DMS153 (cell line): ENCODE results near the gene MEGF6.

Experiments used
- DNase-seq: peaks from one replicate; lab custom pipeline; 2025; lab: John Stamatoyannopoulos, UW

Gene MEGF6

DNA sequence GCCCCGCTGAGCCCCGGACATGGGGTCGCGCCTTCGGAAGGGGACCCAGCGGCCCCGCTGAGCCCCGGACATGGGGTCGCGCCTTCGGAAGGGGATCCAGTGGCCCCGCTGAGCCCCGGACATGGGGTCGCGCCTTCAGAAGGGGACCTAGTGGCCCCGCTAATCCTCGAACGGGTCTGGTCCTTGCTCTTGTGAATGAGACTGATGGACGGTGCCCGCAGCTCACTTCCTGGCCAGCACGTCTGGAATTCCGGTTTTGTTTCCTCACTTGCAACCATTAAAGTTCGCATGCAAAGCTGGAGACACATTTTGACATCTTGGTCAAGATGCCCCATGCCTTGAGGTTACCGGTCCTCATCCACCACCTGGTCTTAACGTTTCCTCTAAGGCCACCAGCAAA lies 33.0 kb upstream of the MEGF6 start:
- no peak for DNase-seq

DNA sequence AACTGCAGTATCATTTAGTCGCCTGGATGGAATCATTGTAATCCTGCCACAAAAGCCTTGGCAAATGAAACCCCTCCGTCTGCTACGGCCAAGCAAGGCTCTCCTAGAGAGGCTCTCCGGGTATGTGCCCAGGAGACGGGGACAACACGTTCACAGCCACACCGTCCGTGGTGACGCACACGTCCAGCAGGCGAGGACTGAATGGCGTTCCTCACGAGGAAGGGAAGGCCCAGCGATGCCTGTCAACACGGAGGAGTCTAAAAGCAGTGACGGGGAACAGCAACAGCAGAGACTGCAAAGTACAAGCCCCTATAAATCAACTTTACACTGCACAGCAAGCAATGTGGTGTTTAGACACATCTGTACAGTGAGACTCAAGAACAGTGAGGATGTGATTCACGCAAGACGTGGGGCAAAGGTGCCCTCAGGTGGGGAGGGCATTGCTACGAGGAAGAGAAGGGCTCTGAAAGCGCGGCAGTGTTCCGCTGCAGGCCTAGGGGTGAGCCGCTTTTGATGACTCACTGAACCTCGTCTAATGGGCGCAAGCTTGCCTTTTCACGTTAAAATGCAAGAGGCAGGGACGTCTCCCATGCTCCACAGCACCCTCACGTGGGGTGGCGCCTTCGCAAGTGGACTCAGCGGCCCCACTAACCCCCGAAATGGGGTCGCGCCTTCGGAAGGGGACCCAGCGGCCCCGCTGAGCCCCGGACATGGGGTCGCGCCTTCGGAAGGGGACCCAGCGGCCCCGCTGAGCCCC lies 31.8 kb upstream of the MEGF6 start:
- DNase-seq: no peak

DNA sequence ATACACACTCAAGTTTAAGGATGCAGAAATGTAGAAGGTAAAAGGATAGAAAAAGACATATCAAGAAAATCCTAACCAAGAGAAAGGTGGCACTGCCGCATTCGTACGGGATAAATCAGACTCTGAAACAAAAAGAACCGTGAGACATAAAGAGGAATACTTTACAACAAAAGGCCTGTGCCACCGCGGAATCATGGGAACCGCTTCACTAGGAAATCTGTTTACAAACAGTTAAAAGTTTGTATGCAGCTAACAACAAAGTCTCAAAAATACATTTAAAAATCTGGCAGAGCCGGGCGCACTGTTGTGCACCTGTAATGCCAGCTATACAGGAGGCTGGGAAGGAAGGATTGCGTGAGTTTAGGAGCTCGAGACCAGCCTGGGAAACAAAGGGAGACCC lies 30.5 kb upstream of the MEGF6 start:
- no peak for DNase-seq

DNA sequence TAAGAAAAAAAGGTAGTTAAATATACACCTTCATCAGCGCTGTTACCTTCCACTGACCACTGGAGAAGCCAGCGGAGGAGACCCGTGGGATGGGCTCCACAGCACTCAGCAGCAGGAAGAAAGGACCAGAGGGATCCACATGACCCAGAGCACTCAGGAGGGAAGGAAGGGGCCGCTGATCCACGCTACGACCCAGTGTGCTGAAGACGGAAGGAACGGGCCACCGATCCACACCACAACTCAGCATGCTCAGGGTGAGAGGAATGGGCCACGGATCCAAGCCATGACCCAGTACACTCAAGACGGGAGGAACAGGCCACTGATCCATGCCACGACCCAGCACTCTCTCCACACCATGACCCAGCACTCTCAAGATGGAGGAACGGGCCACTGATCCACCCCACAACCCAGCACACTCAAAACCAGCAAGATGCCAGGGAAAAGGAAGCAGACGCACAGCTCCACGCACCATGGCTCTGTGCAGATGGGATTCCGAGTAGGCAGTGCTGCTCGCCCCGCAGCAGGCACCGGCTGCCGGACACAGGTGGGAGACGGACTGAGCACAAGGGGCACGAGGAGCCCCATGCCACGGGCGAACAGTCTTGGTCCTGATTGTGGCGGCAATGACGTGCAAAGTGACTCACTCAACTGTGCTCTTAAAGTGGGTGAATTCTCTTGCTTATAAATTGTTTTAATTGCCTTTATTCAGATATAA lies 29.9 kb upstream of the MEGF6 start:
- no peak for DNase-seq

DNA sequence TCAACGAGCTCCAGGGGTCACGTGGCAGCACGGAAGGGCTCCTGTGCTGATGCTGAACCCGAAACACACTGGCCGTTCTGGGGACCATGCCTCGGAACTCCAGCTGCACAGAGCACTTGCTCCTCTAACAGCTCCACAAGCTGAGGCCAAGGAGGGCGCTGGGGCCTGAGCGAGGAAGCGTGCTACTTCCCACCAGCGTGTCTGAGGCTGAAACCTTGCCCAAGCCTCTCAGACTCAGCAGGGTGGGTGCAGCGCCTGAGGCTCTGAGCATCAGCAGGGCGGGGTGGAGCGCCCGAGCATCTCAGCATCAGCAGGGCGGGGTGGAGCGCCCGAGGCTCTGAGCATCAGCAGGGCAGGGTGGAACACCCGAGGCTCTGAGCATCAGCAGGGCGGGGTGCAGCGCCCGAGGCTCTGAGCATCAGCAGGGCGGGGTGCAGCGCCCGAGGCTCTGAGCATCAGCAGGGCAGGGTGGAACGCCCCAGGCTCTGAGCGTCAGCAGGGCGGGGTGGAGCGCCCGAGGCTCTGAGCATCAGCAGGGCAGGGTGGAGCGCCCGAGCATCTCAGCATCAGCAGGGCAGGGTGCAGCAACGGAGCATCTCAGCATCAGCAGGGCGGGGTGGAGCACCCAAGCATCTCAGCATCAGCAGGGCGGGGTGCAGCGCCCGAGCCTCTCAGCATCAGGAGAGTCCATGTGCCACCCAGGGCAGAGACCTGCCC lies 29.0 kb upstream of the MEGF6 start:
- DNase-seq: no peak

DNA sequence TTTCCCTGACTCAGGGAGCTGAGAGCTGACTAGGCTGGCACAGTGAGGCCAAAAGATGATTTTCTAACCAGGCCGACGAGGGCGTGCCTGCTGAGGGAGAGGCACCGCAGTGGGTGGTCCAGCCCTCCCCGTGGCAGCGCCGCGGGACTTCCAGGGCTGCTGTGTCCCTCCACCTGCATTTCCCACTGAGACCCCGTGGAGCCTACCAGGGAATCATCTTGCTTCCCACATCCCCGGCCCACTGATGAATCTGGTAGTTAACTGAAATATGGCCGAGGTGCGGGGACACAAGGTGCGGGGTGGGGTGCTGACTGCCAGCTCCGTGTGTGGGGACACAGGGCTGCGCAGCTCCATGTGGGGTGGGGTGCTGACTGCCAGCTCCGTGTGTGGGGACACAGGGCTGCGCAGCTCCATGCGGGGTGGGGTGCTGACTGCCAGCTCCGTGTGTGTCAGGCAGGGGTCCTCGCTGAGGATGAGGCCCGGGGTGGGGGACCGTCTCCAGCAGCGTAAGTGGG lies 28.1 kb upstream of the MEGF6 start:
- DNase-seq: no peak

DNA sequence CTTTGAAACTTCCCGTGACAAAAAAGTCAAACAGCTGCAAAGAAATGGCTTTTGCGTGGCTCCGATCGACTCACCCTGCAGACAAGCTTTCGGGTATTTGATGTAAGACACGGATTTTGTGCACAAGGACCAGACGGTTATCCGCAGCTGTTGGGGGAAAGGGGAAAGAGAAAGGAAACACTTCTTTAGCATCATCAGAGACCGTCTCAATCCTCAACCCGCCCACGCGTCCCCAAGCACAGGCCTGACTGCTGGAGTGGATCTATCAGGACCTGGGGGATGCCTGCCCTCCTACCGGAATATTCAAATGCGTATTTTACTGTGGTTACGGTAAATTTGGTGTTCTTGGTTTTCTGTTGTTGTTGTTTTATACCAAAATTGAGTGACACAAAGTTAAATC lies 27.4 kb upstream of the MEGF6 start:
- no peak for DNase-seq

DNA sequence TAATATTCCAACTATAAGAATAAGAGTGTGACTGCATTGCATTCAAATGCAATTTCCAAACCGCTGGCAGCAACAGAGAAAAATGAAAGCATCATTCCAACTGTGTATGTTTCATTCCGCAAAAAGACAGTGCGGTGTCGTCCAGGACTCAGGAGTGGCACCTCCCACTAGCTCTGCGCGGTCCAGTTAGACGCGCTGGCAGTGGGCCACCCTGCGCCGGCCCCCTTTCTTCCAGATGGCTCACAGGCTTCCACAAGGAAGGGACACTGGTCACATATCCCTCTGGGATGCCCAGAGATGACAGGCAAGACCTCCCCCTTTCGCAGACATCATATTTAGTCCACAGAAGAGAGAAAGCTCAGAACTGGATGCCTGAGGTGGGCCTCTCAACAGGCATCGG lies 26.7 kb upstream of the MEGF6 start:
- DNase-seq: no peak

DNA sequence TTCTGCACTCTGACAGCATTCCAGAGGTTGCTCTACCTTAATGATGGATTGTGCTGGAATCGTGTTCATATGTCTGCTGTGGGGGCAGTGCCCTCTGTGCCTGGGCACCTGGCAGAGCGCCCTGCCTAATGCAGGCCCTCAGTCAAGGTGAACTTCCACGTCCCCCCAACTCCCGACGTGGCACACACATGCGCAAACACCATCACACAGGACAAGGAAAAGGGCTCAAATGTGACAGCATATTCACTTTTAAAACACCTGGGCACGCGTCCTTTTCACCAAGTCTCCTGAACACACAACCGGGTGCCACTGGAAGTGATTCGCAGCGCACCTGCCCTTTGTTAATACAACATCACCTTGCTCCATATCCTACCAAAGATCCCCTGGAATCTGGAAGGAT lies 25.2 kb upstream of the MEGF6 start:
- no peak for DNase-seq

DNA sequence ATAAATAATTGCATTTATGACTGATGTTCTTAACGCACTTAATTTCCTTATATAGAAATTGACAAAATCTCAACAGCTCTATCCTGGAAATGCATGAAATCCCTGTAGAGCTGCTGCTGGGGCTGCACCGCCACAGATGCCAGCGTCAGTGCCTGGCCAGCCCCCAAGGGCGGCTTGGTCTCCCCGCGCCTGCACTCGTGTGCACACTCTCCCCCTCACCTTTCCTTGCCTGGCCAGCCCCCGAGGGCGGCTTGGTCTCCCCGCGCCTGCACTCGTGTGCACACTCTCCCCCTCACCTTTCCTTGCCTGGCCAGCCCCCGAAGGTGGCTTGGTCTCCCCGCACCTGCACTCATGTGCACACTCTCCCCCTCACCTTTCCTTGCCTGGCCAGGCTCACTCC lies 24.8 kb upstream of the MEGF6 start:
- DNase-seq: no peak

DNA sequence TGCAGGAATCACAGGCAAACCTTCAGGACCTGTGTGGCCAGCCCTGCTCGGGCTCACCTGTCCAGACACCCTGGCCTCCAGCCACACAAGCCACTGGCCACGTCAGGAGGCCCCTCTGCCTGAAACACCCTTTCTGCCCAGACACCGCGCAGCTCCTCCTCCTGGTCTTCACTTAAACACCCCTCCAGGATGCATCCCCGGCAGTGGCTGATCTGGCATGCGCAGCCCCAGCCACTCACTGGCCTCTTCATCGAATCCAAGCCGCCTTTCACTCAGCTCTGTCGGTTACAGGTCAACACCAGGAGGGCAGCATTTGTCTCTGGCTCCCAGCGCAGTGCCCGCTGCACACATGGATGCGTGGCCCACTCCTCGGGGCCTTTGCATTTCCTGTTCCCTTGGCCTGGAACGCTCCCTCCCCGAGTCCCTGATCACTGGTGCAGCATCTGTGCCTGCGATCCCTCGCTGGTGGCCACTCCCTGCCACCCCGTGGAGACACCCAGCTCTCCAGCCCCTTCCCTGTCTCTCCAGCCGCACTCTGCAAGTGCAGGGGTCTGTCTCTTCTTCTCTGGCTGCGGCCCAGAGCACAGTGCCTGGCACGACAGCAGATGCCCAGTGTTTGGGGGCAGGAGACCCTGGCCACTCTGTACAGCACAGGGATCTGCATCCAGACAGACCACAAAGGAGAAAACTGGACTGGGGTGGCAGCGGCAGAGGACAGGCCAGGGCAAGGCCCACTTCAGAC lies 22.9 kb upstream of the MEGF6 start:
- DNase-seq: no peak

DNA sequence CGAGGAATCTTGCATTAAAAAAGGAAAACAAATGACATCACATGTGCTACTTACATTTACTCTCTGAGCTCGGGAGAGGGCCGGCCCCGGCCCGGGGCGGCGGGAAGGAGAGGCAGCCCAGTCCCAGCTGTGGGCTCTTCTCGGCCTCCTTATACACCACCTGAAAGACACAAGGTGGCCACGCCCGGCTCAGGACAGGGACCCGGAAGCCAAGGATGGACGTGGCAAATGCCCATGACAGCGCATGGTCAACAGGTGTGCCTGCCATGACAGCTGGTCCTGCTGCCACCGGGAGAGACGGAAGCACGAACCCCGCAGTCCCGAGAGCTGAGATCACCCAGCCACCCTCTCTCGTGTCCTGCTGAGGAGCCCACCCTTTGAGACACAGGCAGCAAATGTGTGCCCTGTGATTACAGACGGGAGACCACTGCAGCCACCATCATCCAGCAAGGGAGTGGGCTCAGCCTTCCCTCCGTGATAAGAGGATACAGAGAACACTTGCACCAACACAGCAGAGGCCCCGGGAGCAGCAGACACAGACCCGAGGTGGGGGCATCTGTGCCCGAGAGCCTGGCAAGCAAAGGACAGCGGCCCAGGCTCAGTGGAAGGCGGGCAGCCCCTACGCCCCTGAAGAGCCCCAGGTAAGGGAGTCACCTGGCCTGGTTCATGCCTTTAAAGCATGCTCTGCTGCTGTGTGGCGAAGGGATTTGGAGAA lies 22.2 kb upstream of the MEGF6 start:
- no peak for DNase-seq

DNA sequence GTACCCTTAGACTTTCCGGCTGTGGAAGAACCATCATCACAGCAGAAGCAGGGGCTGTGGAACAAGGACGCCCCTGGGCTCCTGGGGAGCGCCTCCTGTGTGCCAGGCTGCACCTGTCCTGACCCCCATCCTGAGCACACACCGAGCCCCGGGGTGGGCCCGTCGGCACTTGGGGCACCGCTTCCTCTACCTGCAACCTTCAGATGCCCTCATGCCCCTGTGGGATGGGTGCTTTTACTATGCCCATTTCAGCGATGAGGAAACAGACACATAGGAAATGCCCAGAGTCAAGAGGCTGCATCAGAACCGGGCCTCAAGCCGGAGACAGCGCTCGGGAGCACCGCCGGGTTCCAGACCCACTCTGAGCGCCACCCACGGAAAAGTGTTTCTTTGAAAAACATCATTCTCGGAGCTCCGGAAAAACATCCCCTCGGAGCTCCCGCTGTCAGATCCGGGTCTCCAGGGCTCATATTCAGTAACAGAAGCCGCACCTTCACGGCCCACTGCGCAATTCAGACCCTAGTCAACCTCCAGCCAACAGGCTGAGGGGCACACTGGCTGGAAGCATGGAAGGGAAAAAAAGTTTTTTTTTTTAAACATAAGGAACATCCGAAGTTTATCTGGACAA lies 21.5 kb upstream of the MEGF6 start:
- no peak for DNase-seq

DNA sequence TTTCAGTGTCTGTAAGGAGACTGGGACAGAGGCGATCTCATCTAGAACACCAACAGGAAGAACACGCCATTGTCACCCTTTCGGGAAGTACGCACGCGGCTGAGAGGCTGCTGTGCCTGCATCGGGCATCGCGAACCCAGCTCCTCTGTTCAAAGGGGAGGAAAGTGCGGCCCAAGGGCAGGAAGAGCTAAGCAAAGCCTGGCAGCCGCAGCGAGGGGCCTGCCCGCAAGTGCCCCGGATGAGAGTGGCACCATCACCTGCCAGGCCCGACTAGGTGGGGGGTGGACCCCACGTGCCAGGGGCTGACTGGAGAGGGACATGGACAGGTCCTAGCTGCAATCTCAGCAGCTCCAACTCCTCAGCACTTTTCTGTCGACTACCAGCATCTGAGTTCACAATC lies 21.0 kb upstream of the MEGF6 start:
- no peak for DNase-seq

DNA sequence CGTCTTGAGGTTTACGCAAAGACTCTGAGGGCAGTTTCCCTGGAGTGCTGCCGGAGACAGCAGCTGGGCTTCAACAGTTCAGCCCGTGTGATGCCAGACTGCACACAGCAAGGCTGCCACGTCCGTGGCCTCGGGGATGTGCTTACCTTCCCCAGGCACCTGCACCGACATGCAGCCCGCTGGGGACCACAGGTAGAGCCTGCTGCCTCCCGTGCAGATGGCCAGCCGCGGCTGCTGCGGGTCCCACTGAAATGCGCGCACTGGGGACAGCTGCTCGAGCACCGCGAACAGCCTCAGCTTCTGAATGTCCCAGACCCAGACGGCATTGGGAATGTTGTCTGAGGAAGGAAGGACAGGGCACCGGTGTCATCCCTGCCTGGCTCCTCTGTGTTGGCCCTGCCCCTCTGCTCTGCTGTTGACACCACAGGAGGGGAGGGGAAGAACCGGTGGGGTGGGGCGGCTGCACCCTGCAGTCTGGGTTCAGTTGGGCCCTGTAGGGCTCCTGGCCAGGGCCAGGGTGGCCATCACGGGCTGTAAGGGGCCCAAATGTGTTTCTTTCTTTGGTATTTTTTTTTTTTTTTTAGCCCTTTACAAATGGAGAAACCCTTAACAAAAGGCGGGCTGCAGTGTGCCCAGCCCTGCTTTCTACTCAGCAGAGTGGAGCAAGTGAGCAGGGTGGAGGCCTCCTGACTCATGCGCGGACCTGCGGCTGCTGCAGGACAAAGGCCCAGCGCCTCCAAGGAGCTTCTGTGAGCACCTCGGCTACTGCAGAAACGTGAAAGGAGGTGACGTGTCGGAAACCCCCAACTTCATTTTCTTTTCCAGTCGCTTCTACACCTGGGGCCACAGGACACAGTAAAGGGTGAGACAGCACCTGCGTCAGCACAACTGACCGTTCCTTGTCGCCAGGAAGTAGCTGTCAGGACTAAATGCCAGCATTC lies 20.3 kb upstream of the MEGF6 start:
- no peak for DNase-seq

DNA sequence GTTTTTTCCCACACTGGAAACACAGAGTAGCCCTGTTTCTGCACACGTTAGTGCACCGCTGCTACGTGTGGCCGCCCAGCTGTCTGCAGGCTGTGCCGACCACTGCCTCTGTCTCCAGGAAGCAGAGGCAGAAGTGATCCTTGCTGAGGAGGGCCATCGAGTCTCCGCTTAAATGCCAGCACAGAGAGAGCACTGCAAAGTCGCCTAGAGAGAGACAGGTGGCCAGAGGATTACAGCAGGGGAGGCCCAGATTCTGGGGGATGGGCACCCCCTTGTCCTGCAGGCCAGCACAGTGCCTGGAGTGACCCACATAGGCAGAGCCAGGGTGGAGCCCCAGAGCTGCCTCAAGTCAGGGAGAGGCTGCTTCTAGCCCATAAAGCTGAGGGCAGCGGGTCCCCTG lies 19.6 kb upstream of the MEGF6 start:
- no peak for DNase-seq

DNA sequence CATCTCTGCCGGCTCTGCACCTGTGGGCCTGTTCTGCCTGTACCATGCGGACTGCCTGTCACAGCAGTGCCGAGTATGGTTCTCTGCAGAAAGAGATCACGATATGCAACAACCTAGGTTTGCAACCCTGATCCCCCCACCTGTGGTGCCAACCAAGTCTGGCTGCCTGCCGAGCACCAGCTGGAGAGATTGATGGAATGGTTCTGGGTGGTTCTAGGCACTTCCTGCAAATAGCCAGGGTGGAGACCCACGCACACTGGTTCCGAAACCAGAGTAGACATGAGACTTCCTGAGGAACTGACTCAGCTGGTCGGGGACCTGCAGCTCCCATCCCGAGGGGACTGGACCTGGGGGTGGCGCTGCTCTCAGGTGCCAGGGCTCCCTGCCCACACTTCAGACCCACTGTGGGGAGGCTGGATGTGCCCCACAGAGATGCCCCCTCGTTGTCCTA lies 18.9 kb upstream of the MEGF6 start:
- DNase-seq: no peak

DNA sequence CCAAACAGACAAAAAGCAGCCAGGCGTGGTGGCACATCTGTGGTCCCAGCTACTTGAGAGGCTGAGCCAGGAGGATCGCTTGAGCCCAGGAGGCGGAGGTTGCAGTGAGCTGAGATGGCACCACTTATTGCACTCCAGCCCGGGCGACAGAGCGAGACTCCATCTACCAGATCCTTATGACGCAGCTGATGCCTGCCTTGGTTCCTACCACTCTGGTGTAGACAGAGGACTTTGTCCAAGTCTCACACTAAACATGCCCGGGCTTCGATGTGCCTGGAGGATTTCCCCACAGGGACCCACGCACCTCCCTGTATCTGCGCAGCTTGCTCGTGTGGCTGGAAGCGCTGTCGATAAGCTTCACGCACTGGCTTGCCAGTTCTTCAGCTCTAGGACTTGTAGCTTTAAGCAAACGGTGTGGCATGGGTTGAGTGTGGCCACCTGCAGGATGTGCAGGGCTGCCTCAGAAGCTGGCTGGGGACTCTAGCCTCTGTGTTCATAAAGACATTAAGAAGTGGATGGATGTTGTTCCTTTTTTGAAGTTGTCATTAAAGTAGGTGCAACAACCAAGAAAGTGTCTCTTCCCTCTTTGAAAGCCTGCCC lies 18.4 kb upstream of the MEGF6 start:
- no peak for DNase-seq

DNA sequence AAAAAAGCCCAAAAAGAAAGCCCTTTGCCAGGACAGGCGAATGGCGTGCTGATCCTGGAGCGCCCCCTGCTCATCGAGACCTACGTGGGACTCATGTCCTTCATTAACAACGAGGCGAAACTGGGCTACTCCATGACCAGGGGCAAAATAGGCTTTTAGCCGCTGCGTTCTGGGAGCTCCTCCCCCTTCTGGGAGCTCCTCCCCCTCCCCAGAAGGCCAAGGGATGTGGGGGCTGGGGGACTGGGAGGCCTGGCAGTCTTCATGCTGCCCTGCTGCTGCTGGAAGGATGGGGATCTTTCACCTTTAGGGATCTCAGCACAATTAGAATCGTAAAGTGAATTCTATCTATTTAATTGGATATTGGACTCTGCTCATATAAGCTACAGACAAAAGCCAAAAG lies 17.1 kb upstream of the MEGF6 start:
- no peak for DNase-seq
